GM18520 (cell line): ENCODE data around the gene TSACC.

ENCODE experiments used
- ATAC-seq: cut with Tn5 transposase; IDR thresholded peaks from one replicate; pipeline ENCODE4 v1.9.1; 2021; ENCODE audit not compliant: unreplicated experiment

Gene TSACC

DNA sequence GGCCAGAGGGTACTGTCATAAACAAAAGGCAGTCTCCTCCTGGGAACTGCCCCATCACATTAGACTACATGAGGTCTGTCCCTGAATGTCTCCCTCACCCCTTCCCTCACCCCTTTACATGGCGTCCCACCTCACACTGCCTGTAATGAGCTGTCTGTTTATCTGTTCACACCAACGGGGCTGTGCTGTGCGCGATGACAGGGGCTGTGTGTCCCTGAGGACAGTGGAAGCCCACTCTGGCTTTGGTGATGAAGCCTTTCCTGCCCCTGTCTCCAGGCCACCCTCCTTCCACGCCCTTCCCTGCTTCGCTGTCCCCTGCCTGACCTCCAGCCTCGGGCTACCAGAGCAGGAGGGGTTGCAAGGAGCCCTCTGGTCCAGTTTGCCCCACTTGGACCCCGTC lies 53.4 kb downstream of the TSACC start:
- ATAC-seq: no peak

DNA sequence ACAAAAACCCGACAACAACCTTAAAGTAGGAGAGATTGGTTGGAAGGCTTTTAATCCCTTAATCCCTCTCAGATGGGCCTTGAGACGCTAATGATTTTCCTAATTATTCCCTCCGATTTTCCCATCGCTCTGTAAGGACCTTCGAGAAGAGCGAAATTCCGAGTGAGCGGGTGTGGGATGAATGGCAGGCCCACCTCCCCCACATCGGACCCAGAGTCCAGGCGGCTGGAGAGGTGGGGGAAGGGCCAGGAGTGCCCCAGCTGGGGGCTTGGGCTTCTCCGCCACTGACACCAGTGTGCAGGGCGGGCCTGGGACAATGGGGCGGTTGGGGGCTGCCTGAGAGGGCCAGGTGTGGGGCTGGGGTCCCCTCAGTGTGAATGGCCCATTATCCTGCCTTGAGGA lies 54.1 kb downstream of the TSACC start:
- no peak for ATAC-seq

DNA sequence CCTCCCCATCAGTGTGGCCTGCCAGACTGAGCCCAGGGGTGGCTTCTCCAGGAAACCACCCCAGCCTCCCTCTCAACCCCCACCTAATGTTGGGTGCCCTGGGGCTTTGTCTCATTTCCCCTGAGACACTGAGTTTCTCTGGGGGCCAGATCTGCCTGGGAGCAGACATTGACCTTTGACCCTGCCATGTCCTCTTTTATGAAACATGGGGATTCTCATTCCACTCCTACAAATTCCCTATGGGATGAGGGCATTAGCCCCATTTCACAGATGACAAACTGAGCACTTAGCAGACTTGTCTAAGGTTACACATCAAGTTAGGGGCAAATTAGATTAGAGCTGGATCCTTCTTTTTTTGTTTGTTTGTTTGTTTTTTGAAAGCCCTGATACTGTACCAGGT lies 54.8 kb downstream of the TSACC start:
- no peak for ATAC-seq

DNA sequence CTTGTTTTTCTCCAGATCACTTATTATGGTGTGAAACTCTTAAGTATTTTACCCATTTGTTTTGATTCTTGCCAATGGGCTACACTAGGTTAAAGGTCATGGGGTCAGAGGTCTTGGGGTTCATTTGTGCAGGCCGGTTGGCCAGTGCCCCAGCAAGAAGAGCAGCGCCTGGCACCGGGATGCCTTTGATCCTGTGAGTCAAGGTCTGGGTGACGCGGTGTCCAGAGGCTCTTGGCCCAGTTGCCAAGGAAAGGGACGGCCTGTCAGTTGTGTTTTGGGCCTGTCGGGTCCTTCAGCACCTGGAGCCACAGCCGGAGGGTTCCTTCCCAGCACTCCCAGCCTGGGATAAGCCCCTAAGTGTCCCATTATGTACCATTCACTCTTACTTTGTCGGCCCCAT lies 55.8 kb downstream of the TSACC start:
- no peak for ATAC-seq

DNA sequence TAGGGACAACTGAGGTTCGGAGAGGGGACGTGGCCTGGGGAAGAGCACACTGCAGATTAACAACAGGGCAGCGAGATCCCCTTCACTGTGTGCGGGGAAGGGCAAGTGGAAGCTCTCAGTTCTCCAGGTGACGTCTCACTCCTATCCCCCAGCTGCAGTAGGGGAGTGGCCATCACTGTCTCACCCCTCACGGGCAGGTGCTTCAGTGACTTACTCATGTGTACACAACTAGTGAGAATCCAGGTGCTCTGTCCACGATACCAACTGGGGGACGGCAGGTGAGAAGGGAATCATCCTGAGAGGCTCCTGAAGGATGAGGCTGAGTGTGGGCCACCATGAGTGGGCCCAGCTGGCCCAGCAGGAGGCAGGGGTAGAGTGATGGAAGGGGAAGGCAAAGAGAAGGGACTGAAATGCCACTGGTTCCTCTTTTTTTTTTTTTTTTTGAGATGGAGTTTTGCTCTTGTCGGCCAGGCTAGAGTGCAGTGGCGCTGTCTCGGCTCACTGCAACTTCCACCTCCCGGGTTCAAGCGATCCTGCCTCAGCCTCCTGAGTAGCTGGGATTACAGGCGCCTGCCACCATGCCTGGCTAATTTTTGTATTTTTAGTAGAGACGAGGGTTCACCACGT lies 56.6 kb downstream of the TSACC start:
- ATAC-seq: no peak
